Neuronal stem cell (in vitro differentiated cells): Measurements from ENCODE around the gene CDH6.

Source experiments
- DNase-seq: peaks from one replicate; pipeline ENCODE4 v3.0.0-alpha.2; 2013; ENCODE audit warnings: low spot score
- H2AFZ ChIP-seq: one replicate; pipeline ENCODE4 v1.6.1; 2013; ENCODE audit warnings: mild to moderate bottlenecking, low read length, inconsistent platforms
- H2AK5ac ChIP-seq: 2 replicates; pipeline ENCODE4 v1.6.1; 2013; ENCODE audit warnings: low read depth, mild to moderate bottlenecking, inconsistent platforms, low read length, moderate library complexity, mixed read lengths
- H2BK120ac ChIP-seq: 2 replicates; pipeline ENCODE4 v1.6.1; 2013; ENCODE audit warnings: low read depth, mild to moderate bottlenecking, inconsistent platforms, low read length, moderate library complexity, mixed read lengths
- H2BK12ac ChIP-seq: one replicate; pipeline ENCODE4 v1.6.1; 2013; ENCODE audit warnings: low read length, inconsistent platforms
- H2BK15ac ChIP-seq: 2 replicates; pipeline ENCODE4 v1.6.1; 2013; ENCODE audit warnings: mild to moderate bottlenecking, low read length, inconsistent platforms, mixed read lengths
- H2BK5ac ChIP-seq: one replicate; pipeline ENCODE4 v1.6.1; 2013; ENCODE audit warnings: inconsistent platforms, mild to moderate bottlenecking, low read length, moderate library complexity
- H3K14ac ChIP-seq: one replicate; pipeline ENCODE4 v1.6.1; 2013; ENCODE audit warnings: low read length, inconsistent platforms
- H3K18ac ChIP-seq: 2 replicates; pipeline ENCODE4 v1.6.1; 2013; ENCODE audit warnings: low read length, inconsistent platforms
- H3K23ac ChIP-seq: 2 replicates; pipeline ENCODE4 v1.6.1; 2013; ENCODE audit warnings: low read depth, mild to moderate bottlenecking, mixed read lengths, low read length, inconsistent platforms; ENCODE audit not compliant: poor library complexity
- H3K27ac ChIP-seq: replicated peaks from 3 replicates; pipeline ENCODE4 v1.5.1; 2013; ENCODE audit warnings: low read length, inconsistent platforms
- H3K27me3 ChIP-seq, 3 experiments: 2 replicates each; pipeline ENCODE4 v1.6.1; 2013; ENCODE audit warnings: low read length in 3 of 3, mild to moderate bottlenecking in 2 of 3, inconsistent platforms in 1 of 3, low read depth in 1 of 3, mixed read lengths in 1 of 3, moderate library complexity in 1 of 3; ENCODE audit not compliant: control insufficient read depth in 3 of 3, insufficient read depth in 3 of 3
- H3K36me3 ChIP-seq, 2 donors: replicated peaks in 1 of 2; 2 replicates each; pipeline ENCODE4 v1.6.1; 2013; ENCODE audit warnings: low read length in 2 of 2; ENCODE audit not compliant: control insufficient read depth in 2 of 2, insufficient read depth in 2 of 2
- H3K4ac ChIP-seq: 2 replicates; pipeline ENCODE4 v1.6.1; 2013; ENCODE audit warnings: inconsistent platforms, mild to moderate bottlenecking, low read length, moderate library complexity
- H3K4me1 ChIP-seq, 2 donors: 1 replicate in 1 of 2; 2 replicates in 1 of 2; pipeline ENCODE4 v1.6.1; 2013; ENCODE audit warnings: low read length in 2 of 2, low read depth in 1 of 2; ENCODE audit not compliant: control insufficient read depth in 2 of 2, insufficient read depth in 1 of 2
- H3K4me2 ChIP-seq: one replicate; pipeline ENCODE4 v1.6.1; 2013; ENCODE audit warnings: mild to moderate bottlenecking, low read length, inconsistent platforms; ENCODE audit not compliant: insufficient read depth, poor library complexity, severe bottlenecking
- H3K4me3 ChIP-seq, 2 donors: 2 replicates each; pipeline ENCODE4 v1.5.1; 2013; ENCODE audit warnings: low read length in 2 of 2, mild to moderate bottlenecking in 2 of 2, inconsistent platforms in 1 of 2, moderate library complexity in 1 of 2
- H3K79me1 ChIP-seq: one replicate; pipeline ENCODE4 v1.6.1; 2013; ENCODE audit warnings: low read depth, mild to moderate bottlenecking, inconsistent platforms, low read length, moderate library complexity
- H3K9ac ChIP-seq: one replicate; pipeline ENCODE4 v1.6.1; 2013; ENCODE audit warnings: mild to moderate bottlenecking, low read depth, low read length, inconsistent platforms; ENCODE audit not compliant: poor library complexity
- H3K9me3 ChIP-seq, 2 donors: replicated peaks in 1 of 2; 2 replicates each; pipeline versions ENCODE3 to v1.6.1; 2013; ENCODE audit warnings: low read length in 2 of 2, mild to moderate bottlenecking in 2 of 2, inconsistent platforms in 1 of 2, low read depth in 1 of 2, mixed read lengths in 1 of 2, moderate library complexity in 1 of 2; ENCODE audit not compliant: control insufficient read depth in 2 of 2, insufficient read depth in 1 of 2
- H4K8ac ChIP-seq: one replicate; pipeline ENCODE4 v1.6.1; 2013; ENCODE audit warnings: low read depth, mild to moderate bottlenecking, inconsistent platforms, low read length, moderate library complexity
- H4K91ac ChIP-seq: one replicate; pipeline ENCODE4 v1.6.1; 2013; ENCODE audit warnings: low read length, low read depth, mild to moderate bottlenecking, inconsistent platforms; ENCODE audit not compliant: poor library complexity
- WGBS, 2 donors: extraction: QIAGEN DNeasy Blood & Tissue Kit; methylation state at CpG; one replicate each; pipeline ENCODE4 v1.1.7; 2013; ENCODE audit warnings: missing lambda C conversion rate in 2 of 2, mixed read lengths in 1 of 2; ENCODE audit not compliant: insufficient read length in 2 of 2, insufficient replicate concordance in 1 of 2; ENCODE audit errors: extremely low coverage in 2 of 2; 5-methylcytosine and 5-hydroxymethylcytosine counted together

CDH6 gene

DNA sequence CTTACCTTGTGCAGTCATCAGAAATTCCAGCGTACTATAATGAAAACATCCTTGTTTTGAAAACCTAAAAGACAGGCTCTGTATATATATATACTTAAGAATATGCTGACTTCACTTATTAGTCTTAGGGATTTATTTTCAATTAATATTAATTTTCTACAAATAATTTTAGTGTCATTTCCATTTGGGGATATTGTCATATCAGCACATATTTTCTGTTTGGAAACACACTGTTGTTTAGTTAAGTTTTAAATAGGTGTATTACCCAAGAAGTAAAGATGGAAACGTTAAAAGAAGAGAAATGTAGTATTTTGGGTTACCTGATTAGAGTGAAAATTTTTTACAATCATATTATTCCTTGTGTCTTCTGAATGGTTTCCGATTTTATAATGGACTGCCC, 131.4 kb downstream of the CDH6 start:
- Histone ChIP-seq H3K27me3 (no peaks in the 10 kb centered on the region), H2BK15ac (no peak overlapping the region), H3K36me3 (peaks cover 2 to 4% of the 10 kb centered on the region in 2 donors), H2BK5ac (no peak overlapping the region), H3K4ac (no peak overlapping the region), H3K9ac (no peak overlapping the region), H3K79me1 (no peaks in the 10 kb centered on the region), H3K18ac (no peak overlapping the region), H3K9me3 (no peaks in the 10 kb centered on the region), H3K23ac (no peak overlapping the region), H3K4me3 (no peak overlapping the region), H3K14ac (no peak overlapping the region), H3K4me2 (no peak overlapping the region), H3K4me1 (peaks cover 0 to 2% of the 10 kb centered on the region in 2 donors), H2BK12ac (no peak overlapping the region), H2AK5ac (no peak overlapping the region), H2BK120ac (no peak overlapping the region), H4K8ac (no peak overlapping the region), H2AFZ (no peak overlapping the region), H3K27ac (no peak overlapping the region), H4K91ac (no peak overlapping the region)
- no peak for DNase-seq
- WGBS, 2 donors: 100% methylated on average over 1 of the region's 3 CpGs

DNA sequence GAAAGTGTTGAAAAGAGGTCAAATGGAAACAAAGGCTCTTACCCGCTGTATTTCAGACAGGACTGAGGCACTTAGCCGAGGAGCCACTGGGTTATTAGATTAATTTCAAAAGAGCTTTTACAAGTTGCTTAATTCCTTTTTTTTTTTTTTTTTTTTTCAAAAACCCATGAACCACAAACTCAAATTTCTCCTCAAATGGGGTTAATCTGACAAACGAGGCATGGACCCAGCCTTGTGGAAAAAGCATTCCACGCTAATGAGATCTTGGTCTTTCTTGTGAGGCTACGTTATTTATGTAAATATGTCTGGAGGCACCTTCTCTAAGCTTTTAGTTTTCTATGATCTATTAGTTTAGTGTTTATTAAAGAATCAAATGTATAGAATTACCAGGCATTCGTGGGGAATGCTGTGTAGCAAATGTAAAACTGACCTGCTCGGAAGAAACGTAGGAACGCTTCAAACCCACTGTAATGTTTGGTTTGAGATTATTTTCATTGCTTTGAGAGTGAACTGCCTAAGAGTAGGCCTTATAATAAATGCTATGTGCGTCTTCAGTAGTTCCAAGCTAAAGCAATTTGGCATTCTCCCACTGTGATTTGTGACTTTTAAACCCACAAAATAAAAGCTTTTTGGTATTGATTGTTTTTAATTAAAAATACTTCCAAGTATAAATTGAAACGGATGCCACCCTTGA, 134.7 kb downstream of the CDH6 start:
- no peaks in the 10 kb centered on the region for H3K27me3 ChIP-seq
- H2BK12ac ChIP-seq: no peak overlapping the region
- H3K4ac ChIP-seq: no peak overlapping the region
- no peaks in the 10 kb centered on the region for H3K9me3 ChIP-seq
- no peak overlapping the region for H2AFZ ChIP-seq
- DNase-seq: no peak
- no peaks in the 10 kb centered on the region for H3K36me3 ChIP-seq
- no peak overlapping the region for H4K8ac ChIP-seq
- H3K14ac ChIP-seq: no peak overlapping the region
- no peak overlapping the region for H2BK15ac ChIP-seq
- no peak overlapping the region for H3K4me2 ChIP-seq
- no peak overlapping the region for H3K23ac ChIP-seq
- no peak overlapping the region for H2AK5ac ChIP-seq
- H3K18ac ChIP-seq: no peak overlapping the region
- WGBS, 2 donors: no CpG with 5 or more reads among the region's 11 CpGs
- no peak overlapping the region for H4K91ac ChIP-seq
- no peak overlapping the region for H3K4me3 ChIP-seq
- H3K27ac ChIP-seq: no peak overlapping the region
- no peak overlapping the region for H2BK120ac ChIP-seq
- no peaks in the 10 kb centered on the region for H3K79me1 ChIP-seq
- no peak overlapping the region for H3K9ac ChIP-seq
- H3K4me1 ChIP-seq: peaks cover 0 to 2% of the 10 kb centered on the region in 2 donors
- no peak overlapping the region for H2BK5ac ChIP-seq

DNA sequence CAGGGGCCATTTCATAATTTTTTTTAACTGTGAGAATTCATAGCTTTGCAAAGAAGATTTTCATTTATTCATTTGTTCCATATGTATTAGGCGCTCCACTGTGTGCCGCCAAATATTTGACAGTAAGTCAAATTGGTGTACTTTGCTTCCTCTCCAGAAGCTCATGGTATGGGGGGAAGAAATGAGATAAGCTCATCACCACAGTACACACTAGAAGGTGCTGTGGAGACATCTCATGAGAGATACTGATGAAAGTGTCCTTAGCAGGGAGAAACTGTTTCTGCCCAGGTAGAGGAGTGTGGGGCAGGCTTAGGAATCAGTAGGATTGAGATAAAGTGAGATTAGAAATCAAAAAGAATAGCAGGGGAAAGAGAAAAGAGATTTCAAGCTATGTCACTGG, 136.2 kb downstream of the CDH6 start:
- no peak overlapping the region for H3K4me2 ChIP-seq
- no peaks in the 10 kb centered on the region for H3K27me3 ChIP-seq
- no peak overlapping the region for H2BK15ac ChIP-seq
- H3K79me1 ChIP-seq: no peaks in the 10 kb centered on the region
- no peak overlapping the region for H4K91ac ChIP-seq
- no peak for DNase-seq
- no peak overlapping the region for H3K4me3 ChIP-seq
- H3K36me3 ChIP-seq: no peaks in the 10 kb centered on the region
- H3K9me3 ChIP-seq: no peaks in the 10 kb centered on the region
- no peak overlapping the region for H2AK5ac ChIP-seq
- H3K4me1 ChIP-seq: peaks cover 0 to 2% of the 10 kb centered on the region in 2 donors
- H3K23ac ChIP-seq: no peak overlapping the region
- no peak overlapping the region for H2BK12ac ChIP-seq
- H4K8ac ChIP-seq: no peak overlapping the region
- H3K9ac ChIP-seq: no peak overlapping the region
- H2BK120ac ChIP-seq: no peak overlapping the region
- no peak overlapping the region for H3K18ac ChIP-seq
- H3K4ac ChIP-seq: no peak overlapping the region
- H3K14ac ChIP-seq: no peak overlapping the region
- H2AFZ ChIP-seq: no peak overlapping the region
- WGBS, 2 donors: no CpG with 5 or more reads among the region's 2 CpGs
- H2BK5ac ChIP-seq: no peak overlapping the region
- H3K27ac ChIP-seq: no peak overlapping the region

DNA sequence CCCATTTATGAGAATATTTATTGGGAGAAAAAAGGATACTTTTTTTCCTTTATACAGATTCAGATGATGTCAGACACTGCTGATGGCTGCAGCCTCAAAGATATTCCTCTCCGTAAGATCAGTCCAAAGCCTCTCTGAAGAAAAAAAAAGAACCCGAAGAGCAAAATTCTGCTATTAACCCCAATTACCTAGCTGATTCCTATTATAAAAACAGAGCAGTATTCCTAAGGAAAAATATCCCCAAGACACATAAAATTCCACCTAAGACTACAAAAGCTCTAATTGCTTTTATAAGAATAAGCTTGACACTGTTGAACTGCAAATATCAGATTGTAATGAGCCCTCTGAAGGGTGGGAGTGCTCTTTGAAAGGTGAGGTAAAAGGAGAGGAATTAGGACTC, 138.7 kb downstream of the CDH6 start:
- Histone ChIP-seq H2BK15ac (no peak overlapping the region), H2AFZ (peak overlapping the region; percentile 15), H3K9ac (no peak overlapping the region), H3K4me2 (no peak overlapping the region), H2BK5ac (no peak overlapping the region), H3K23ac (no peak overlapping the region), H4K8ac (no peak overlapping the region), H3K36me3 (no peaks in the 10 kb centered on the region), H4K91ac (no peak overlapping the region), H2BK12ac (no peak overlapping the region), H3K4me3 (no peak overlapping the region), H3K79me1 (no peaks in the 10 kb centered on the region), H3K14ac (no peak overlapping the region), H3K4me1 (peaks cover 0 to 4% of the 10 kb centered on the region in 2 donors), H3K4ac (no peak overlapping the region), H3K27me3 (no peaks in the 10 kb centered on the region), H2BK120ac (no peak overlapping the region), H3K27ac (no peak overlapping the region), H3K9me3 (no peaks in the 10 kb centered on the region), H3K18ac (no peak overlapping the region), H2AK5ac (no peak overlapping the region)
- DNase-seq: no peak
- no CpG with 5 or more reads among the region's 2 CpGs for WGBS, 2 donors
